Fibroblast of skin of scalp (primary cell): ENCODE data around the gene RELN.
"Not testable (repeated sequence)": the region's sequence is repeated elsewhere in the genome, so short reads cannot be mapped to it uniquely, and the experiment has no call there.

Source experiments
- DNase-seq: peaks from one replicate; pipeline ENCODE4 v3.0.0-alpha.2; 2013

The RELN gene

GRCh38 chr7:103547451-103548284 is 441.8 kb downstream of the RELN start:
- DNase-seq: no peak

DNA sequence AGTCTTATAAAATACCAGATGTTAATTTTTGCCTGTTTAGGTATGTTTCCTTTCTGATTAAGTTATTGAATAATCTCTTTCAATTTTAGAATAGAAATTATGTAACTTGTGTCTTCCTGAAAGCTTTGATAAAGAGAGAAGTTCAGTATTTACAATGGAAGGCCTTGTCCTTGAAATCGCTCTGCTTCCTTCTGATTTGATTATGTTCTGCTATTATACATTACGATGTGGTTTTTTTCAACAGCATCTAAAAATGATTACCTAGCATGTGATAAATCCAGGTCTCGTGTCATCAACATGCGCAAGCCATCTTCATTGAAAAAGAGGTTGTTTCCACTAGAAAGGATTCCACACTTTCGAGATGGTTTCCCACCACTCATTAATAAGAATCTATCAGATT is 447.0 kb downstream of the RELN start:
- no peak for DNase-seq

GRCh38 chr7:103541947-103542346 is 447.5 kb downstream of the RELN start:
- no peak for DNase-seq

DNA sequence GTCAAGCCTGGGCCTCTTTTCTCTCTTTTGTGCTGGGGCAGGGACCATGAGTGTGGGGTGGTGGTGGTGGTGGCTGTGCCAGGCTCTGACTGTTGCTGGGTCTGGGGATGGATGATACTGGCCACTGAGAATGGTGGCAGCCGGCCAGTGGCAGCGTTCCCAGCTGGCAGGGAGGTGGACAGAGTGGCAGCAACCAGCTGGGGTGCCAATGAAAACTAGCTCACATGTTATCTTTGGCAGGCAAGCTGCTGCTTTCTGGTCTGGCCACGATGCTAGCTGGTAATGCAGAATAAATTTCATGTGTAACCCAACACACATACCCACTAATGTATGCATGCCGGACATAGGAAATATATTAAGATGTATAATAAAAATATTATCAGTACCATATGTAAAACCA is 448.4 kb downstream of the RELN start:
- DNase-seq: peak; percentile 1

- no peak for DNase-seq
Observed at GRCh38 chr7:103540338-103540737, 449.1 kb downstream of the RELN start.

GRCh38 chr7:103539875-103540274 is 449.6 kb downstream of the RELN start:
- DNase-seq: no peak

GRCh38 chr7:103538964-103539709 is 450.3 kb downstream of the RELN start:
- DNase-seq: no peak

DNA sequence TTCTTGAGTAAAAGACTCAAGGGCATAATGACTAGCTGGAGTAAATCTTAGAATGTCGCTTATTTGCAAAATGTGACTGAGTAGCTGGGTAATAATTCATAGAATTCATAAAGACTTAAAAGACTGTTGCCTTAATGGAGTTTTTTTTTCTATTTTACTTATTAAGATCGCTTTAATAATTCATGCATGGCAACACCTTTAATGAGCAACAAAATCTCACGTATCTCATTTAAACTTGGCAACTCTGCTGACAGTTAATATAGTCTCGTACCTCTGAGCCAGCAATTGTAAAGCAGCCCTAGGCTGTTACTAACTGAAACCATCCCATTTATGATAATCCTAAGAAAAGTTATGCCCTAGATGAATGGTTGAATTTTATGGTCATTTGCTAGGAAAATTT is 455.7 kb downstream of the RELN start:
- no peak for DNase-seq

- DNase-seq: no peak
Observed at GRCh38 chr7:103532955-103533354, 456.5 kb downstream of the RELN start.

GRCh38 chr7:103528152-103528551 is 461.3 kb downstream of the RELN start:
- DNase-seq: no peak

DNA sequence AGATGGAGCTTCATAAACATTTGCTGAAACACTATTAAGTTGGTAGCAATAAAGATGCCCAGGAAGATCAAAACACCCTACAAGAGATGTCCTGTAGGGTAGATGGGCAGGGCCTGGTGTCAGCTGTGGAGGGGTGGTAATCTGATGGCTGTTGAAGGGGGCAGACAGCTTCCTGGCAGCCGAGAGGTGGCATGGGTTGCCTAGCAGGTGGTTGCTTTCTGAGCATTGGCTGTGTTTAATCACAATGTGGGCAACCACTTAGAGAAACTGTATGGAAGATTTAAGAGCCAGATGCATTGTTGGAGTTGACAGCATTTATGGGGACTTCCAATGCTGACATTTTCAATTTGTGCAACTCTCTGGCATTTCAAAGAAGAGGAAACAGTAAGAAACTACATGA is 463.5 kb downstream of the RELN start:
- no peak for DNase-seq

DNA sequence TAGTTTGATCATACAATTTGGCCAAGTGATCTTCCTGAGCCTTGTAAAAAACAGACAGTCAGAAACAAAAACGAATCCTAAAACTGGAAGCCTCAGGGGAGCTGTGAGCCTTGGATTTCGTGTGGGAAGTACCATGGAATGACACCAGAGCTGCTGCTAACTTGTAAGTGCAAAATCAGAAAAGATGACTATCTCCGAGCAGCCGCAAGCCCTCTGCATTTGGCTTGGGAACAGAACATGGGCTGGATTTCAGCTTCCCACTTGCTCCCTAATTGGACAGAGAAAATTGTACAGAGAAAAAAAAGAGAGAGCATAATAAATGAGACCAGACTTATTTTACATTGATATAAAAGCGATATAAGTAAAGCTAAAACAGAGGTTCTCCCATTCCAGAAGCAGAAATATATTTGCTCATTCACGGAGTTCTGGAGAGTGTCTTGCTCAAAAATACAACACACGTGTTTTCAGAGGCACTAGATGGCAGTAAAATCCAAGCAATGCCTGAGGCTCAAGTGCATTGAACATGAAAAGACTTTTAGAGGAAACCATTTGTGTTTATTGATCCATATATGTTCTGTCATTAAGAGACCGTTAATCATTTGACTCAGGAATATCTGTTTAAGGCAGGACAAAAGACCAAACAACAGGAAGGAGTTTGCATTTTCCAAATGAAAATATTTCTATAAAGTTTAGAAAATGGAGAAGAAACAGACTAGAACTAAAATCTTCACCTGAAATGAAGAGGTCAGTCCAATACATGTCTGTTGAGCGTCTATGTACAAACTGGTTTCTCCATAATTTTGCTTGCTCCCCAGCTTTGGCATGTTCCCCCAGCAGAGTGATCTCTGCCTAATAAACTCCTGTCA is 465.2 kb downstream of the RELN start:
- peak; percentile 33 for DNase-seq

- DNase-seq: no peak
Observed at GRCh38 chr7:103521937-103522336, 467.5 kb downstream of the RELN start.

GRCh38 chr7:103504505-103505135 is 484.8 kb downstream of the RELN start:
- no peak for DNase-seq

DNA sequence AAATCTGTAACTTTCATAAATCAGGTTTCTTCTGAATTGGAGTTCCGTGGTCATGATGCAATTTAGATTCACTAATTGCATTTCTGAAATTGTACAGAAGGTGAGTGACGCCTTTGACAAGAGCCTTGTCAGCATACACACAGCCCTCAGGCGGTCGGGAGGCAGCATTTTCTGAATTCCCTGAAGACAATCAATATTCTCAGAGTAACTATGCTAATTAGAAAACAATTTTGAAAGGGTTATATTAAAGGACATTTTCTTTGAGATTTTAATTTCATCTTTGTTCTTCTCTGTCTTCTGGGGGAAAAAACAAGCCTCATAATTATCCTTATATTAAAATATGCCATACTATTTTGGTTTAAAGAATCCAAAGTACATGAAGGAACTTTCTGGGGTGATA is 488.3 kb downstream of the RELN start:
- no peak for DNase-seq

GRCh38 chr7:103499976-103500375 is 489.5 kb downstream of the RELN start:
- peak; percentile 12 for DNase-seq

GRCh38 chr7:103487419-103487818 is 502.0 kb downstream of the RELN start:
- no peak for DNase-seq

DNA sequence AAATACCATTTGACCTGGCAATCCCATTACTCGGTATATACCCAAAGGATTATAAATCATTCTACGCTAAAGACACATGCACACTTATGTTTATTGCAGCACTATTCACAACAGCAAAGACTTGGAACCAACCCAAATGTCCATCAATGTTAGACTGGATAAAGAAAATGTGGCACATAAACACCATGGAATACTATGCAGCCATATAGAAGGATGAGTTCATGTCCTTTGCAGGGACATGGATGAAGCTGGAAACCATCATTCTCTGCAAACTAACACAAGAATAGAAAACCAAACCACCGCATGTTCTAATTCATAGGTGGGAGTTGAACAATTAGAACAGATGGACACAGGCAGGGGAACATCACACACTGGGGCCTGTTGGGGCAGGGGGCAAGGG is 502.6 kb downstream of the RELN start:
- not testable (repeated sequence) for DNase-seq

DNA sequence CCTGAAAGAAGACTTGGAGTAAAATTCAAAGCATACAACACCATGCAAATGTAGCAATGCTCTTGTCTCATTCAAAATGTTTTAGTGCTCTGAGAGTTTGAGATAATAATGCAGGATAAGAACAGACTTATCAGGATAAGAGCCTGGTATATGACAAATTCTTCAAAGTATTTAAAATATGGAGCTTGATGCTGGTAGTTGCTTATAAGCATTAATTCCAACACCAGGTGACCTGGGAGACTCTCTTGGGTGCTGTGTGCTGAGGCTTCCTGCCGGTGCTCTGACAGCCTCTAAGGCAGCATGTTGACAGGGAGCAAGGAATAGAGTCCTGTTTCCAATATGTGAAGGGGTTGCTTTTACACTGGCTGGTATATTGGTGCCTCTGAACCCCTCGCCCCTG is 508.7 kb downstream of the RELN start:
- no peak for DNase-seq

DNA sequence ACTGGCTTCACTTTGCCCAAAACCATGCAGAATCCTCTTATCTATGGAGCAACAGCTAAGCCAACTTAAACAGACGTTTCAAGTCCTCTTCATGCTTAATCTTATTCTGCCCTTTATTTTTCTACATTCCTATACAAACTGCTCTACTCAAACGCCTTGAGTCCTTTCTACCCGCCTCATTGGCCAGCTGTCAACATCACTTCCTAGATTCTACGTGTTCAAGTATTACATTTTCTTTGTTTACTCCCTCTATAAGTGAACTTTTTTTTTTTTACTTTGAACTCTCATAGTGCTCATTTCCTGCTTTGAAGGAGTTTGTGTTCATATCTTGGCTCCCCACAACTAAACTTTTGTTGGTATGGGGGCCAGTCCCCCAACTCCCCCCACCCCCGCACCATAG is 514.5 kb downstream of the RELN start:
- DNase-seq: no peak

- no peak for DNase-seq
Observed at GRCh38 chr7:103469095-103469948, 520.1 kb downstream of the RELN start.

- no peak for DNase-seq
Observed at GRCh38 chr7:103466814-103467213, 522.6 kb downstream of the RELN start.
